Hematopoietic multipotent progenitor cell treated with erythropoietin and hydrocortisone succinate and interleukin-3 and kit ligand, for 17 days (in vitro differentiated cells): ENCODE results near the gene KRTDAP.

Experiments used
- DNase-seq: peaks from one replicate; pipeline ENCODE4 v3.0.0-alpha.2; 2015; ENCODE audit warnings: low spot score

KRTDAP gene

DNA sequence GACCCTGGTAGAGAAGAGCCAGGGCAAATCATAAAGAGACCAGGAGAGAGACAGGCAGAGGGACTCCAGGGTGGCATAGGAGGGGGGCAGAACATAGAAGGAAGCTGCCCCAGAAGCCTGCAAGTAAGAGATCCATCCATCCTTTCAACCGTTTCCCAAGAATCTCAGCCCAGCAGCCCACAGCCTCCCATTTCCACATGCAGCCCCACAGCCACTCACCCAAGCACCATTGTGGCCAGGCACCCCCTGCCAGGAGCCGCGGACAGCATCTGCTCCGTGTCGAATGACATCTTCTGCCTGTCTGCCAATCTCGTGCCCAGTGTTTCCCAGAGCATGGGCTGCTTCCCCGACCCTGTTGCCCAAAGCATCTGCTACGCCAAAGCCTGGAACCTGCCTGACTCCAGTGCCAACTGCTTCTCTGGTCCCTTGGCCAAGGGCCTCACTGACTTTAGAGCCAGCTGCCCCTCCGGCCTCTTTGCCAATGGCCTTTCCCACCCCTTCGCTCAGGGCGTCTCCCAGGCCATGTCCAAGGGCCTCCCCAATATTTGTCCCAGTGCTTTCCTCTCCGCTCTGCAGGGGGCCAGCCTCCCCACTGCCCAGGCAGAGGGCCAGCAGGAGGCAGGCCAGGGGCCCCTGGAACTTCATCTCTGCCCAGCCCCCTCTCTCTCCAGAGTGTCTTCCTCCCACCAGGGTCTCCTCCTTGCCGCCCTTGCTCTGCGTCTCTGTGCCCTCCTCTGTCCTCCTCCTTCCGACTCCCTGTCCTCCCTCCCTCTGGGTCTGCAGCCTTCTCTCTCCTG is 22.8 kb upstream of the KRTDAP start:
- DNase-seq, result no peak

DNA sequence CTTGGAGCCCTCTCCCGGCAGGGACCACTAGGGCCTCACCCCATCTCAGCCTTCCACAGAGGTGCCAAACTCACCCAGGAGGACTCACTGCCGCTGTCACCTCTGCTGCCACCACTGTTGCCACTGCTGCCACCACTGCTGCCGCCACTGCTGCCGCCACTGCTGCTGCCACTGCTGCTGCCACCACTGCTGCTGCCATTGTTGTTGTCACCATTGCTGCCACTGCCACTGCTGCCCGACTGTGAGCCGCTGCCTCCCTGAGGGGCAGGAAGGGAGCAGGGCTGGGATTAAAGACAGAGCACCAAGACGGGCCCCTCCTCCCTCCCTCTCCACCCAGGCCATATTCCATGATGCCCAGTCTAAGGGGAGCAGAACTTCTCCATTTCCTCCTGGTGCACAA is 21.1 kb upstream of the KRTDAP start:
- no peak for DNase-seq

DNA sequence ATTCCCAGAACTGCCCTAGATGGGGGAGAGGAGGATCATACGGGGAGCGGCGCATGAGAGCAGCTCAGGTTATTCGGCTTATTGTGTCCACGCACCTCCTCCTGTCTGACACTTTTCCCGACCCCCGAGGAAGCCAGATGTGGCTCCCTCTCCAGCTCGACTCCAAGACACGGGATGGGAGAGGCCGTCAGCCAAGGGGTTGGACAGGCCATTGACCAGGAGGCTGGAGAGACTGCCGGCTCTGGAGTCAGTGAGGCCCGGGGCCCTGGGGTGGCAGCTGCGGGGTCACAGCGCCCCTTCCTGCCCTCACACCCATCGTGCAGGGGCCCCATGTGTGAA is 20.3 kb upstream of the KRTDAP start:
- DNase-seq, result no peak

DNA sequence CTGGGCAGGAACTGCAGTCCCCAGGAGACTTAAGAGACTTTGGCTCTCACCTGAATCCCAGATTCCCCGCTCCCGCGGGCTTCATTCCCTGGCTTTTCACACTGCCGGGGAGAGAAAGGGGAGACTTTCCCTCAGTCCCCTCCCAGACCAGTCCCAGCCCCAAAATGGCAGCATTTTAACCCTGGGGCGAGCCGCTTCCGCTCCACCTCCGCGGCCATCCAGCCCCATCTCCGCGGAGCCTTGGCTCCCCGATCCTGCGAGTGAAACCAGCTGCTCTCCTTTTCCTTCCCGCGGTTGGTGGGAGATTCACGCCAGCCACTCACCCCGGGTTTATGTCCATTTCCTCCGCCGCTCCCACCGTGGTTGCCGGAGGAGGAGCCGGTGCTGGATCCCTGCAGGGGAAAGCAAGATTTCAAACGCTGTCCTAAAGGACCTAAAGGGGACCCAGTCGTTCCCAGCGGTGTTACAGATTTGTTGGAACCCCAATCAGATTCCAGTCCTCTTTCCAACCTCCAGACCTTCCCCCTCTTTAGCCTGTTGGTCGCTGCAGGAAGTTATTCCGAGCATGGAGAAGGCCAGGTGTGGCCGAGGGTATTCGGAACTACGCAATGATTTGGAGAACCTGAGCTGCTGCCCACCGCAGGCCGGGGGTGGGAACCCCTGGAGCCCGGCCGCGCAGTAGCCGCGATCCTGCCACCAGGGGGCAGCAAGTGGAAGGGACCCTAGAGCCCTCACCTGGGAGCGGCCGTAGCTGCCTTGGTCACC is 19.8 kb upstream of the KRTDAP start:
- DNase-seq, result peak; percentile 61

DNA sequence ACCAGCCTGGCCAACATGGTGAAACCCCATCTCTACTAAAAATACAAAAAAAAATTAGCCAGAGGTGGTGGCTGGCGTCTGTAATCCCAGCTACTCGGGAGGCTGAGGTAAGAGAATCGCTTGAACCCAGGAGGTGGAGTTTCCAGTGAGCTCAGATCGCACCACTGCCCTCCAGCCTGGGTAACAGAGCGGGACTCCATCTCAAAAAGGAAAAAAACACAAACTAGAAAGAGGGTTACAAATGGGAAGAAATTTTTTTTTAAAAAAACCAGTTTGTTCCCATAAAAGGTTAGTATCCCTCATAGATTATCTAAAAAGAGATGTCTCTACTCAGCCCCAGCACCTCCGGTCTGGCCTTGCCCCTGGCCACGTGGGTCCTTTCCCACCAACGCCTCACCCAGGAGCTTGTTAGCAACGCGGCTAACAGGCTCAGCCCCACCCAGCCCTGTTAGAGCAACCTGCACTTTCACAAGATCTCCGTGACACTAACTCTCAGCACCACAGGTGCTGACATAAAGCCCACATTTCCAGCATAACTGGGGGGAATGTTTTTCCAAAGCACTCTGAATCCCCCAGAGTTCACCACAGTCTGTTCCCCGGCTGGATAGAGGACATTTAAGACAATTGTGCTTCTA is 18.9 kb upstream of the KRTDAP start:
- DNase-seq, result no peak

DNA sequence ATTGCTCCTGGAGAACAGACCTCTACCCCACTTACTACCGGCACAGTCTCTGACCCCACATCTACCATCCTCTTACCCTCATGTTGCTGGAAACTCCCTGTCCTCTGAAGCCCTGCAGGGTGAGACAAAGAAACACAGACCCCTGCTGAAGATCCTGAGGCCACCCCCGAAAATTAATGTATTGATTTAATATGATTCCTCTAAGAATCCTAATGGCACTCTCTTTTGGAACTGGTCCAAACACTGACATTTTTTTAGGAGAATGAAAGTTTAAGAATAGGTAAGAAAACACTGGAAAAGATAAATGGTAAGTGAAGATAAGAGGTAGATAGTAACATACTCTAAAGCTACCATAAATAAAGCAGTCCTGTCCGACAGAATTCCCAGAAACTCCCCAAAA is 17.9 kb upstream of the KRTDAP start:
- DNase-seq, result no peak

DNA sequence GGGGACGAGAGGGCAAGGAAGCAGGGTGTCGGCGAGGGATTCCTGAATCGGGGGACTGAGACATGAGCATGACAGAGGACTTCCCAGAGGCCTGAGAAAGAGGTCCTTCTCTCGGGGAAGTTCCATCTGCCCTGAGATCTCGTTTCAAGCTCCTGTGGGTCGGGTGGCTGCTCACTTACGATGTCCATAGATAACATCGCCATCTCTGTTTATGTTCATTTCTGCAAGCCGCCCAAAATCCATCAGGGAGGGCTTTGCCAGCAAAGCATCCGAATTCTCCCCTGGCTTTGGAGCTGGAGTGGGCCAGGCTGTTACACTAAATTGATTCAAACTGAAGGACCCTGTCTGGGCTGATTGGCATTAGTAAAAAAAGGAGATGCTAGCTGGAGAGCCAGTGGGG is 17.3 kb upstream of the KRTDAP start:
- no peak for DNase-seq

DNA sequence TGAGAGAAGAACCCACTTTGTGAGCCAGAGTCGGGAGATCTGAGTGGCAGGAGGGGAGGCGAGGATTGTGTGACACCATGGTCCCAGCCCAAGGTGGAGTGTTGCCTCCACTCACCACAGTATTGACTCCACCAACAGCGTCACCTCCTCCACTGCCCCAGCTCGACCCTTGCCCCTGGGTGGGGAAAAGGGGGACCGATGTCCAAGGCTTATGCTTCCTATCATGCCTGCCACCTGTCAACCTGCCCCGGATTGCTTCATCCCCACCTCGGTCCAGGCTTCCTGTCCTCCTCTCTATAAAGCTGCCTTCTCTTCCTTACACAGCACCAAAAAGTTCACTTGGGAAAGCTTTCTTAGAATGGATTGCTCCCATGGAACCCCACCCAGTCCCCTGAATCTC is 15.7 kb upstream of the KRTDAP start:
- no peak for DNase-seq

DNA sequence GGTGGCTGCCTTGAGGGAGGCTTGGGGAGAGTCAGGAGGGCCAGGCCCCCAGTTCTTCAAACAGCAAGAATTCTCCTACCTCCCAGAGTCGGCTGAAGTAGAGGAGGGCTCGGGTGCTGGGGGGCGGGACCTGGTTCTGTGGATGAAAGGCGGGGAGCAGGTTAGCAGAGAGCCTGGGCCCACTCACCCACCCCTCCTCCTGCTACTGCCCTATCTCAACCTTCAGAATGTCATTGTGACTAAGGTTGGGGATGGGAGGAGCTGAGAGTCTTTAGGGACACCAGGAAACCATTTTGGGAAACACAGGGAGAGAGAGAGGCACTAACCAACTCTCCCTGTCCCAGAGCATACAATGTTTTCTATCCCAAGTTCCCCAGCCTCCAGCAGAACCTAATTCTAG is 12.5 kb upstream of the KRTDAP start:
- no peak for DNase-seq

DNA sequence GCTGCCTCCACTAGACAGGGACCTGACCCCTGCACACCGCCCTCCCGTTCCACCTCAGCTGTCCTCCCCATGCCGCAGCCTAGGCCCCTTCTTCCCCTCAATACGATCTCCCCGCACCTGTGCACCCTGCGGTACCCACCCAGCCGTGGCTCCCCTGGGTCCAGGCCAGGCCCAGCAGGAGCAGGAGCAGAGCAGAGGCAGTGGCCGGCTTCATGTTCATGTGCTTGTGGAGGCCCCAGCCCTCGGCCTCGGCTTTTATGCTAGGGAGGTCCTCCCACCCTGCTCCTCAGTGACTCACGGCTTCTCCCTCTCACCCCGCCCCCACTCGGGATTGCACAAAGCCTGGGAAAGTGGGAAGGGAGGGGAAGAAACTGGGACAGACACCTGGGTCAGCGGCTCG is 11.4 kb upstream of the KRTDAP start:
- no peak for DNase-seq

DNA sequence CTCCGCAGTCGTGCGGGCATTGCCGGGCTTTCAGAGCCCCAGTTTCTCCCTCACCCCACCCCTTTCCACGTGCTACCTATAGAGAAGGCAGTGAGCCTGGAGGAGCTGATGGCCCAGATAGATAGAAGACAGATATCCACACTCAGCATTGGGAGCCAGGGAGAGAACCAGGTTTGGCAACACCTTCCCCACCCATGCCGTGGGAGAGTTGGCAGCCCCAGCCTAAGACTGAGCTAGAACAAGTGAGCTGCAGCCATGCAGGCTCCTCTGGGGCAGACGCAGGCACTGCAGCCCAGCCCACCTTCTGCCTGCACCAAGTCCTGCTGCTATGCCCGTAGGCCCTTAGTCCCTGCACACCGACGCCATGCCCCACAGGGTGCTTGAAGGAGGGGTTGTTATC is 10.3 kb upstream of the KRTDAP start:
- DNase-seq, result no peak

DNA sequence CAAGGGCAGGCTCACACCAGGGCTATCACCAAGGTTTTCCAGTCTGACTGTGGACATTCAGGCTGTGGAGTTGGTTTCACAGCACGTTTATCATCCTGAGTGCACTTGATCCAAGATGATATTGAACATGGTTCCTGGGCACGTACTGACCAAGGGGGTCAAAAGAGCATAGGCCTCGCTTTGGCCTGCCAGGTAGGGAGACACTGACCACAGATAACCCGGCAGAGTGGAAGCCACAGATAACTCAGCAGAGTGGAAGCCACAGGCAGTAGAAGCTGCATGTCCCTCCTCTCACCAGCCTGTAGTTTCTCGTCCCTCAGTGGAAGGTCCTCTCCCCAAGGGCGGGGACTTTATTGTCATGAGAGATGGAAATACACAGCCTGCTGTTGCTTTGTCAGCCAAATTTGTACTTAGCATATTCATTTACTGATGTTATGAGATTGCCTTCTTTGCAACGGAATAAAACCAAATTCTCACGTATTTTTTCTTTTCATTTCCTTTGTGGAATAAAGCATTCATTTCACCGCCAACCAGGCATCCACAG is 8.8 kb upstream of the KRTDAP start:
- DNase-seq, result no peak

DNA sequence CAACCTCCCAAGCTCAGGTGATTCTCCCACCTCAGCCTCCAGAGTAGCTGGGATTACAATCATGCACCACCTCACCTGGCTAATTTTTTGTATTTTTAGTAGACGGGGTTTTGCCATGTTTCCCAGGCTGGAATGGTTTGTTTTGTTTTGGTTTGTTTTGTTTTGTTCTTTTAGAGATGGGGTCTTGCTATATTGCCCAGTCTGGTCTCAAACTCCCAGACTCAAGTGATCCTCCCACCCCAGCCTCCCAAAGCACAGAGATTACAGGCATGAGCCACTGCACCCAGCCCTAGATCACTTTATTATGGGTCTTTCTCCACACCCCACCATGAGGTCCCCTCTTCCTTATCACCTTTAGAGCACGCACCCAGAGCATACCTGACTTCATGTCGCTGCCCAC is 8.0 kb upstream of the KRTDAP start:
- no peak for DNase-seq

DNA sequence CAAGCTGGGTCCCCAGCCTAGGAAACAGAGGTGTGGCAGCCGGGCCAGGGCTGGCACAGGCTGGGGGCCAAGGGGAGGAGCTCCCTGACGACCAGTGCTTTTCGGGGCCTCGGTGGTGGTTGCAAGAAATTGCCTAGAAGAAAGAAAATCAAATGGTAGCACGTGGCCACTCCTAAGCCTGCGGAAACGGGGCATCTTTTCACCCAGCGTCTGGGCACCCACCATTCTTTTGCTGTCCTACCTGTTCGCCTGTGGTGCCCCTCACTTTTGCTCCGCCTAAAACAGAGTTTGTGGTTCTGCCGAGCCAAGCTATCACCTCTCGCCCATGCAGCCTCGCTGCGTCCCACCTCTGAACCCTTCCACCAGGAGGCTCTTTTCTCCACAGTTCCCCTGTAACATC is 7.1 kb upstream of the KRTDAP start:
- DNase-seq, result no peak

DNA sequence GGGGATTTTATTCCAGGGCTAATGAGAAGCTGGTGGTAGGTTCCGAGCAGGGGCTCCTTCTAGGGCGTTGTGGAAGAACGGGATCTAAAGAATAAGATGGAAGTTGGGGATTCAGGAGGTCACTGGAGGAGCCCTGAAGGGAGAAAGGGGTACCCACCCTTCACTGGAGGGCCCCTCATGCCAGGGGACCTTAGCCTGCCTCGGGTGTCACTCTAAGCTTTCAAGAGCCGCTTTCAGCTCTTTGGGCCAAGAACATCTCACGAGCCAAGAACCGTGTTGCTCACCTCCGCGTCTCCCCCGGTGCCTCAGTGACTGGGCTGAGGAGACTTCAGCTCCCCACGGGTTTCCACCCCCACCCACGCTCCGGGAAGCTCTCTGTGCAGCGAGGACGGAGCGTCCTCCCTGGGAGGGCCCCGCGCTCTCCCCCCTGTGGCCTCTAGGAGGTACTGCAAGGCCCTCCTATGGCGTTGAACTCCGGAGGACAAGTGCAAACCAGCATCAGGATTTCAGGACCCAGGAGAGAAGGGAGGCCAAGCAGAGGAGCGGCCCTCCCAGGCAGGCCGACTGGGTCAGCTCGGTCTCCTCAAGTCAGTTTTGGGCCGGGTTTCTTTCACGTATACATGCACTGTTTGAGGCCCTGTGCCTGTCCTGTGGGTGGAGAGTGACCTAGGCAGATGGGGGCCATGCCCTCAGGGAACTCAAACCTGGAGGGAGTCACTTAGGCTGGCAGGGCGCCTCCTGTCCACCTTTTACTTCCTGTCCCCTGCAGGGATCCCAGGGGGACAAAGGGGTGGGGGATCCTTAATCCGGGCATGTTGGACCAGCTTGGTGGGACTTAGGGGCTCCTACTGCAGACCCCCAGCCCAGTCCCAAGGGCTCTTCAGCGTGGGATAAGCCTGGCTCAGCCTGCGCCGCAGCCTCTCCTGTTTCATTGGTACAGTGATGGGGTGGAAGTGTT is 5.1 kb upstream of the KRTDAP start:
- DNase-seq, result peak; percentile 35

DNA sequence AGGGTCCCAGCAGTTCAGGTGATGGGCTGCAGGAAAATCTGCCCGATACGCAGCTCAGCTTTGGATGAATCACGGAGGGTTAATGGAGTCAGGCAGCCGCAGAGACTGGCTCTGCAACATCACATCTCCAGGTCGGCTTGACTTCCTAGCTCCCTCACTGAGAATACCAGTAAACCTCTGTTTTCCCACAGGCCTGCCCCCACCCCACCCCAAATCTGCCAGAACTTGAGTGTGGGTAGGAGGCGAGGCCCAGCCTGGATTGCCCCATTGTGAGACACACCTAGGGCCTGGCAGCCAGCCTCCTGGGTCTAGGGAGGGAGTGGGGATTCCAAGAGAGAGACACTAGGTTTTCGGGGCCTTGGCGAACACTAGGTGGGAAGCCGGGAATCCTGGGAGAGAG is 3.7 kb upstream of the KRTDAP start:
- DNase-seq, result no peak

DNA sequence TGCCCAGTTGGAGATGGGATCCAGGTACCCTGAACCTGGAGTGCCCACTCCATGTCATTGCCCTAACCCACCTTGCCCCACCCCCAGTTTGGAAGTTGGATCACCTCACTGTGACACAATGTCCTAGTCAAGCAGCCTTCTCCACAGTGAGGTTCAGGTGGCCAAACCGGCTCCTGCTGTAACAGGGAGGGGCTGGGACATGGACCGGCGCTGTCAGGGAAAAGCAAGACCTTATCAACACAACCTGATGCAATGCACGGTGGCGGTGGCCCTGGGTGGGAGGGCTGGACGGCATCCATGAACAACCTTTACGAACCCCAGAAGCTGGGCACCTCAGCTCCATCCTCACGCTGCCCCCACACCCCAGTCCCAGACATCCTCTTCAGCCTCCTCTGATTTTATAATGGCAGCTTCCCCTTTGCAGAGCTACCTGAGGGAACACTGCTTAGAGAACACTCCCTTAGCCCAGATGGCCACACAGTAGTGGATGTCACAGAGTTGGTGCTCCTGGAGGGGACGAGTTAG is 1.6 kb upstream of the KRTDAP start:
- DNase-seq, result no peak

DNA sequence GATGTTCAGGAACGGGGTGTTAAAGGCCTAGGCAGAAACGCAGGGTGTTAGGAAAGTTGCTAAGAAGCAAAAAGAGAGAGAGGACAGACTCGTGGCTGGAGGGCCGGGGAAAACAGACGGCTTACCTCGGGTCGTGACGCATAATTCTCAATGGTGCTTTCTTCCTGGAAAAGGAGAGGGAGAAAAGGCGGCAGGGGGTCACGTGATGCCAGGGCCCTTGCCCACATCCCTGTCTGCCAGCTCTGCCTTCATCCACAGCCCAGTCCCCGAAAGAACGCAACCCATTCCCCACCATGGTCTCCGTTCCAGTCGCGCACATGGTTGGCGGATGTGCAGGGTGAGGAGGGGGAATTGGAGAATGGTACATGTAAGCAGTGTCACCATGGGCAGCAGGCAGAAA is 1.6 kb downstream of the KRTDAP start:
- DNase-seq, result no peak

DNA sequence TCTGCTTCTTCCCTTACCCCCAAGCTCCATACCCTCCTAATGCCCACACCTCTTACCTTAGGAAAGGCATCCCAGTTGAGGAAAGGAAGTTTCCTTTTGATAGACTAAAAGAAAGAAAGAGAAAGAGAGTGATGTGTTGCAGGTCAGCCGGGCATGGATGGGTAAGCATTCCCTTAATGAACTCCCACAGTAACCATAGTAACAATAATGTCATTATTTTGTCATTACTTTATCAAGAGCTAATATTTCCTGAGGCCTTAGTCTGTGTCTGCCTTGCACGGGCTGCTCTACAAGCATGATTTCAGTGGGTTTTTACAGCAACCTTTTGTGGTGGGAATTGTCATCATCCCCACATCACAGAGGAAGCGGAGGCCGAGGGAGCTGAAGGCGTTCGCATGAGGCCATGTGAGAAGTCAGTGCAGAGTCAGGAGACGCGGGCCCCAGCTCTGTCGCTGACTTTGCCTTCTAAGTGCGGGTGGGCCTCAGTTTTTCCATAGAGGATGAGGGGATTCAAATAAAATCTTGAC is 2.5 kb downstream of the KRTDAP start:
- DNase-seq, result no peak

DNA sequence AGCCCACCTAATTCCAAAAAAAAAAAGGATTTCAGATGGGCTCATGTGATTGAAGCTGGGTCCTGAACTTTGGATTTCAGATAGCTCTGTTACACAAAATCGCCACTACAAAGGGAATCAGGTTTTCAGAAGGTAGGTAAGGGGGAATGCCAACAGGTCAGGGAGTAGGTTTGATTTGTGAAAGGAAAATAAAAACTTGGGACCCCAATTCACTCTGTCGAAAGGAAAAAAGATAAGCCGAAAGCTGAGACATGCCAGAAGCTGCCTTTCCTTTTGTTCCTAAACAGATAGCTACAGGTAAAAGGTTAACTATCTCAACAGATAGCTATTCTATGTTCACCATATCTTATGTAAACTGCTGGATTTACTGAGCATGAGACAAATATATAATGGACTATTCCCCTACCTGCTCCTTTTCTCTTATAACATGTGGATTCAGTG is 4.0 kb downstream of the KRTDAP start:
- DNase-seq, result no peak
